GM20000 (cell line): ENCODE results near the gene SLC25A22.

ENCODE experiments used
- DNase-seq: peaks from one replicate; pipeline ENCODE4 v3.0.0; 2012; ENCODE audit warnings: low spot score
- TF ChIP-seq, protein P1 (sequence below): IDR thresholded peaks from 2 replicates; pipeline ENCODE4 v1.5.1; 2012; ENCODE audit warnings: mild to moderate bottlenecking, control low read depth; ENCODE audit errors: extremely low read depth, missing control alignments

The SLC25A22 gene

DNA sequence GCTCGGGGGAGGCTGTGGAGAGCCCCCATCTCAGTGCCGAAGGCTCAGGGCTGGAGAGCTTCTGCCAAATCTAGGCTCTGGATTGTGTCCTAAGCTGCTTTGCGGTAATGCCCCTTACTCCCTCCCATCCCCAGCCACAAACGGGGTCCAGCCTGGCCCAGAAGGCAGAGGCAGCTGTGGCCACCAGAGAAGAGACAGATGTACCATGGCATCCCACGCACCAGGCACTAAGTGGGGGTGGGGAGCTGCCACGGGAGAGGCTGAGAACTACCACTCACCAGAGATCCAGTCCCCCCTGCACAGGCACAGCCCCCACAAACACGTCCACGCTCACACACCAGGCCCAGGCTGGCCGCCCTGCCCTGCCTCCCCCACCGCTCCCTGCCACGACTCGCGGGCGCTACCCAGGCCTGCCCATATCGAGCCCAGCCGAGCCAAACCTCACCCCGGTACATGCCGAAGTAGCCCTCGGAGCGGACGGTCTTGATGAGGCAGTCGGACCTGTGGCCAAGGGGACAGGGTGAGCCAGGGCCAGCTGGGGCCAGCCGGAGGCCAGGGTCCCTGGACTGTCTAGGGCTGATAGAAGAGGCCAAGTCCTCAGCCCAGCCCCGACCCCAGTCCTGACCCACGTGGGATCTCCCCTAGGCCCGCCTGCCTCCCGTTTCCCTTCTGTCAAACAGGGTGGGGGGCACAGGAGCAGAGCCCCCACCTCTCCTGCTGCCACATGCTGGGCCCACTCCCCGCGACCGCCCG is 3.9 kb downstream of the SLC25A22 start:
- TF ChIP-seq, protein P1, sequence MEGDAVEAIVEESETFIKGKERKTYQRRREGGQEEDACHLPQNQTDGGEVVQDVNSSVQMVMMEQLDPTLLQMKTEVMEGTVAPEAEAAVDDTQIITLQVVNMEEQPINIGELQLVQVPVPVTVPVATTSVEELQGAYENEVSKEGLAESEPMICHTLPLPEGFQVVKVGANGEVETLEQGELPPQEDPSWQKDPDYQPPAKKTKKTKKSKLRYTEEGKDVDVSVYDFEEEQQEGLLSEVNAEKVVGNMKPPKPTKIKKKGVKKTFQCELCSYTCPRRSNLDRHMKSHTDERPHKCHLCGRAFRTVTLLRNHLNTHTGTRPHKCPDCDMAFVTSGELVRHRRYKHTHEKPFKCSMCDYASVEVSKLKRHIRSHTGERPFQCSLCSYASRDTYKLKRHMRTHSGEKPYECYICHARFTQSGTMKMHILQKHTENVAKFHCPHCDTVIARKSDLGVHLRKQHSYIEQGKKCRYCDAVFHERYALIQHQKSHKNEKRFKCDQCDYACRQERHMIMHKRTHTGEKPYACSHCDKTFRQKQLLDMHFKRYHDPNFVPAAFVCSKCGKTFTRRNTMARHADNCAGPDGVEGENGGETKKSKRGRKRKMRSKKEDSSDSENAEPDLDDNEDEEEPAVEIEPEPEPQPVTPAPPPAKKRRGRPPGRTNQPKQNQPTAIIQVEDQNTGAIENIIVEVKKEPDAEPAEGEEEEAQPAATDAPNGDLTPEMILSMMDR: no peak
- no peak for DNase-seq

DNA sequence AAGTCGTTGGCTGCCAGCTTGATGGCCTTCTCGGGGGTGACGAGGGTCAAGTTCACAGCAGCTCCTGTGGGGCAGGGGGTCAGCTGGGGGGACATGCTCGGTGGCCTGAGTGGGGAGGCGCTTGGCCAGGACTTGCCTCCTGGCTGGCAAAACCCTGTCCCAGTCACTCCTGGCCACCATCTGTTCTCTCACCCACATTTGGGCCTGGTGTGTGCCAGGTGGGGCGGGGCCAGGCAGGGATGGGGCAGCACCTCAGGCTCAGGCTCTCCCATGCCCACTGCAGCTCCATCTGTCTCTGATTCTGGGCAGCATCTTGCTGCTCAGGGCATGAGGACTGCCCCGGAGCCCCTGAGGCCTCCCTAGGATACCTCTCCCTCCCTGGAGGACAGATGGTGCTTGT is 4.5 kb downstream of the SLC25A22 start:
- no peak for DNase-seq
- TF ChIP-seq, protein P1: no peak

DNA sequence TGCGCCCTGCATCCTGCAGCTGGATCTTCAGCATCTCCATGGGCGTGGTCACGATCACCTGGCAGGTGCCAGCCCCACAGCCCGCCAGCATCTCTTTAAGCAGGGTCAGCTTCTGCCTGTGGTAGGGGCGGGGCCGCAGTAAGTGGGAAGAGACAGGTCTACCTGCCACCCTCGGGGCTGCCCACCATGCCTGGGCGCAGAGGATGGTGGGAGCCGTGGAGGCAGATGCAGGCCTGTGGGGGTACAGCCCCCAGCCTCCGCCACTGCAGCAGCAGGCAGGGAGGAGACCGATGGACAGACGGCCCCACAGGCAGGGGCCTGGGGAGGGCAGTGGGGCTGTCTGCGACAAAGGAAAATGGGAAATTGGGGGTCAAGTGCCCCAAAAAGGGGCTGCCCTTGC is 5.2 kb downstream of the SLC25A22 start:
- TF ChIP-seq, protein P1: no peak
- DNase-seq: no peak

DNA sequence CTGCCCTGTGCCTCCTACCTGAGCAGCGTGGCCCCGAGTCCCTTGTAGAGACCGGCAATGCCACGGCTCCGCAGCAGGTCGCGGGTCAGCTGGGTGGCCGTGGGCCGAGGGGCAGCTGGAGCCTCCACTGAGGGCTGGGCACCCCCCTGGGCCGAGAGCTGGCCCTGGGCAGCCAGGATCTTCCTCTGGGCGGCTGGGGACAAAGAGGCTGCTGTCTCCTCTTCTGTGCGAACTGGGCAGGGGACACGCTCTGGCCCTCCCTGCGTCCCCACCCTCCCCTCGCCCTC is 5.6 kb downstream of the SLC25A22 start:
- no peak for DNase-seq

DNA sequence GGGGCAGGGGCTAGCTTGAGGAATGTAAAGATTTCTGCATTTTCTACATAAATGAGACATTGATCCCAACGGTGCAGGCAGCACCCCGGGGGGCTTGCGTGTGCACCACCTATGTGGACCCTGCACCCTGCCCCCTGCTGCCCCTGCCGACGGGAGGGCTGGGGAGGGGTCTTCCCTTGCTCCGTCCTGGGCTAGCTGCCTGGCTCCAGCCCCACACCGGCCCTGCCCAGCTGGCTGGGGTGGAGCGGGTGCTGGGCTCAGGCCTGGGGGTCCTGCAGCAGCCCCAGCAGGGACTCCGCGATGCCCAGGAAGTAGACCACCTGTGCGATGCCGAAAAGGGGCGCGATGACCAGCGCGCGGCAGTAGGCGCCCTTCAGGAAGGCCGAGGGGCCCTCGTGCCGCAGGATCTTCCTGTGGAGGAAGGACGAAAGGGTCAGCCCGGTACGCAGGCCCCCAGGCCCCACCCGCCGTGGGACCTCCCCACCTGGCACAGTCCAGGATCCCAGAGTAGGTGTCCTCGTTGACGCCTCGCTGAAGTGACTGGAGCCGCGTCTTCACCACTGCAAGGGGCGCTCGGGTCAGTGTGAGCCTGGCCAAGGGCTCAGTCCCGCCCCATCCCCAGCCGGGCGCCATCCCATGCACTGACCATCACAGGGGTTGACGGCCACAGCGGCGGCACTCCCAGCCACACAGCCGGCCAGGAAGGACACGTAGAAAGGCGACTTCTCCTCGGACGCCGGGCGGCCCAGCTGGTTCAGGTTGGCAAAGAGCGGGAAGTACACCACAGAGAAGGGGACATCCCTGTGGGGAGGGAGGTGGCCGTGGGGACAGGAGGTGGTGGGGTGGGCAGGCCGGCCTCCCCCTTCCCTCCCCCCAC is 6.2 kb downstream of the SLC25A22 start:
- no peak for DNase-seq
- TF ChIP-seq, protein P1: no peak

More for the DNA sequence above, 5.6 kb downstream of the SLC25A22 start:
- TF ChIP-seq, protein P1: no peak

DNA sequence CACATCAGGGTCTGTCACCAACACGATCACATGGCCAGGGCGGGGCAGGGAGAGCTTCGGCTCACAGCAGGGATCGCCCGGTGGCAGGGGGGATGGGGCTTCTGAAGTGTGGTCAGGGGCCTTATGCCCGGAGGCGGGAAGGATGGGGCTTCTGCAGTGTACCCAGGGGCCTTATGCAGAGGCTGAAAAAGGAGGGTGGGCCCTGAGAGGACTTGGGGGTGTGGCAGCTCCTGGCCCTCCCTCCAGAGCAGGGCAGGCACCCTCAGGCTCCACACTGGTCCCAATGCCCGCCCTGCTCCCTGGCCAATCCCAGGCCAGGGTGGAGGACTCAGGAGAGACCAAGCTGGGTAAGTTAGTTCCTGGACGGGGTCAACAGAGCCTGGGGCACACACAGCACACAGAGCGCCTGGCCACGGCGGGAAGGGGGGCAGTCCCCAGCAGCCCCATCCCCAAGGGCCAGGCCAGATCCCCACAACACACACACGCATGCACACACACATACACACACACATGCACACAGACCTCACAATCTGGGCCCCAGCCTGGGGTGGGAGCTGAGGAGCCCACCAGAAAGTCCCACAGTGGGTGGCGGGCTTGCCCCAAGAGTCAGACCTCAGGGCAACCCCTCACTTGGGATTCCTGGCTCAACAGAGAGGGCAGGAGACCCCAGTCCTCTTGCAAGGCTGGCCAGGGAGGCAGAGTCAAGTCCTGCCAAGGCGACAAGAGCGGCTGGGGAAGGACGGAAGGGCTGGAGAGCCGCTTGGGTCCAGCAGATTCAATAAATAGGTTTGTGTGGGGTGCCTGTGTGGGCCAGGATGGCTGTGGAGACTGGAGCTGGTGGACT is 7.1 kb downstream of the SLC25A22 start:
- TF ChIP-seq, protein P1: no peak
- no peak for DNase-seq
